ENCODE measurements around the gene TMEM95. TPM values are rescaled to one million over a fixed set of nuclear protein-coding genes. Genes with fewer than 3 reads are reported as not detected.

The TMEM95 gene
- total RNA-seq, 2 donors from 2014 or later, result not detected

DNA sequence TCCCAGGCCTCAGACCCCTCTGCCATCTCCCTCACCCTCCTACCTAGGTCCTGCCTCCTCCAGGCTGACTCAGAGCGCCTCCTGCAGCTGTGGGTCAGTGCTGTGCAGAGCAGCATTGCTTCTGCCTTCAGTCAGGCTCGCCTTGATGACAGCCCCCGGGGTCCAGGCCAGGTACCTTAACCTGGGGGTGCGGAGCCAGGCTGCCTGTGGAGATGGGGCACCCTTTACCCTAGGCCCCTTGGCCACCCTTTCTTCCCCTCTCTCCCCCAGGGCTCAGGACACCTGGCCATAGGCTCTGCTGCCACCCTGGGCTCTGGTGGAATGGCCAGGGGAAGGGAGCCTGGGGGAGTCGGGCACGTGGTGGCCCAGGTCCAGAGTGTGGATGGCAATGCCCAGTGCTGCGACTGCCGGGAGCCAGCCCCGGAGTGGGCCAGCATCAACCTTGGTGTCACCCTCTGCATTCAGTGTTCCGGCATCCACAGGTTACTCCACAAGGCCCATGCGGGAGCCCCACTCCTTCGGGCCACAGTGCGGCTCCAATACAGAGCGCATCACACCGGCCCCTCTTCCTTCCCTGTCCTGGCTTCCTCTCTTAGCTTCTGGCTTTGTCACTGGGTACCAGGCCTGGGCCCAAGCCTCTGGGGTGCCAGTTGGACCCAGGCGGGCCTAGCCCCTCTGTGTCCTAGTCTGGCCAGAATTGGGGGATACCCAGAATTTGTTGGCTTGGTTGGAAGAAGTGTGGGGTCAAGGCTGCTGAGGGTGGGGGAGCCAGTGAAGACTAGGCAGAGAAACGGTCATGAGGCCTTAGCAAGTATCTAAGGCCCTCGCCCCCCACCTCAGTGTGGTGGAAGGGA is 8.0 kb upstream of the TMEM95 start:
- H3K9me3 Mint-ChIP-seq, result no peaks in the 10 kb centered on the region
- DNase-seq (ENCODE audit: low spot score) (no peak), ATAC-seq (no peak)
- H3K27ac Mint-ChIP-seq, result no peak overlapping the region
- H3K27me3 Mint-ChIP-seq, result no peaks in the 10 kb centered on the region
- no peak overlapping the region for H3K4me3 Mint-ChIP-seq
- peaks cover 10 to 18% of the 10 kb centered on the region in 2 donors for H3K4me1 Mint-ChIP-seq (ENCODE audit: low read depth in 2 of 2)
- H3K36me3 Mint-ChIP-seq, result peaks cover 5% of the 10 kb centered on the region

DNA sequence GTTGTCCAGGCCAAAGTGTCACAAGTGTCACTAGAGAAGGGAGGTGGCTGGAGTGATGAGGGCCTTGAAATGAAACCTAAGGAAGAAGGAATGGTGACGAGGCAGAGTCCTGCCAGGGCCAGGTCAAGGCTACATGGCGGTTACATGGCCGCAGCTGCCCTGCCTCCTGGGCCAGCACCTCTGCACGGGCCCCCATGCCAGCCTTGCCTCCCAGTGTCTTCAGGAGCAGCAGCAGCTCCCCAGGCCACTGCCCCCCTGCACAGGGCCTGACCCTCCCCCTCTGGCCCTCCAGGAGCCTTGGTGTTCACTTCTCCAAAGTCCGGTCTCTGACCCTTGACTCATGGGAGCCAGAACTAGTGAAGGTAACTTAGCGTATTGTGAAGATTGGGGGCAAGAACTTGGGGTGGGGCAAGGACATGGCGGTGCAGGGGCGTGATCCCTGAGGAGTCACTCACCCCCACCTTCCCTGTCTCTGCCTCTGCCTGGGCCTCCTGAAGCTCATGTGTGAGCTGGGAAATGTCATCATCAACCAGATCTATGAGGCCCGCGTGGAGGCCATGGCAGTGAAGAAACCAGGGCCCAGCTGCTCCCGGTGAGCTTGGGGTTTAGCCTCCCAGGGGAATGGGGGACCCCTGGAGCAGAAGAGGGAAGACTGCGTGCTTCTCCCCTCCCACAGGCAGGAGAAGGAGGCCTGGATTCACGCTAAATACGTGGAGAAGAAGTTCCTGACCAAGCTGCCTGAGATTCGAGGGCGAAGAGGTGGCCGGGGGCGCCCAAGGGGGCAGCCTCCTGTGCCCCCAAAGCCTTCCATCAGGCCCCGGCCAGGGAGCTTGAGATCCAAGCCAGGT is 7.1 kb upstream of the TMEM95 start:
- Mint-ChIP-seq H3K4me1 (ENCODE audit: low read depth in 2 of 2) (peaks cover 16 to 25% of the 10 kb centered on the region in 2 donors), H3K9me3 (no peaks in the 10 kb centered on the region), H3K27me3 (no peaks in the 10 kb centered on the region), H3K4me3 (no peak overlapping the region), H3K27ac (no peak overlapping the region), H3K36me3 (peaks cover 5% of the 10 kb centered on the region)
- ATAC-seq, result no peak
- no peak for DNase-seq (ENCODE audit: low spot score)

DNA sequence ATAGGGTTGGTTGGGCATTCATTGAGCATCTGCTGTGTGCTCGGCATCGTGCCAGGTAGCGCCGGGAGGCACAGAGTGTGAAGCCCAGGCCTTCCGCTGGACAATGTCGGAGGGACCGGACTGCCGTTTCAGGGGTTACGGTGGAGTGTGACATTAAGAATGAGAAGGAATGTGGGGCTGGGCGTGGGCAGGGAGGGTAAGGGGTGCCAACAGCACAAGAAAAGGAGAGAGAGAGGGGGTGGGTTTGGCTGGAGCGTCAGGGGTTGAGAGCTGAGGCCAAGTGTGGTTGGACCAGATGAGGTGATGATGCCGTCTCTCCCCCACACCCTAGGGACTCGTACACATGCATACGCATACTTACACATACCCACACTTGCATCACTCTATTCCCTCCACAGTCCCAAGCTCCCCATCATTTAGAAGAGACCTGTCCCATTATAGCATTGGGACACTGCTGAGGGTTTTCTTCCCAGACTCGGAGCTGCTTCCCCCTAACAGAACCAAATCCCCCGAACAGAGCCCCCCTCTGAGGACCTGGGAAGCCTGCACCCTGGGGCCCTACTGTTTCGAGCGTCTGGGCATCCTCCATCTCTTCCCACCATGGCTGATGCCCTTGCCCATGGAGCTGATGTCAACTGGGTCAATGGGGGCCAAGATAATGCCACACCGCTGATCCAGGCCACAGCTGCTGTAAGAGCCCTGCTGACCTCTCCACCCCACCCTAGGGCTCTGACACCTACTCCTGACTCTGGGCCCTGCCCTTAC is 6.3 kb upstream of the TMEM95 start:
- Mint-ChIP-seq H3K36me3 (peaks cover 5% of the 10 kb centered on the region), H3K4me1 (ENCODE audit: low read depth in 2 of 2) (peaks cover 18 to 26% of the 10 kb centered on the region in 2 donors), H3K27ac (peak overlapping the region in 1 of 2 donors; percentile 57), H3K27me3 (no peaks in the 10 kb centered on the region), H3K9me3 (no peaks in the 10 kb centered on the region), H3K4me3 (no peak overlapping the region)
- no peak for ATAC-seq
- DNase-seq (ENCODE audit: low spot score), result no peak

DNA sequence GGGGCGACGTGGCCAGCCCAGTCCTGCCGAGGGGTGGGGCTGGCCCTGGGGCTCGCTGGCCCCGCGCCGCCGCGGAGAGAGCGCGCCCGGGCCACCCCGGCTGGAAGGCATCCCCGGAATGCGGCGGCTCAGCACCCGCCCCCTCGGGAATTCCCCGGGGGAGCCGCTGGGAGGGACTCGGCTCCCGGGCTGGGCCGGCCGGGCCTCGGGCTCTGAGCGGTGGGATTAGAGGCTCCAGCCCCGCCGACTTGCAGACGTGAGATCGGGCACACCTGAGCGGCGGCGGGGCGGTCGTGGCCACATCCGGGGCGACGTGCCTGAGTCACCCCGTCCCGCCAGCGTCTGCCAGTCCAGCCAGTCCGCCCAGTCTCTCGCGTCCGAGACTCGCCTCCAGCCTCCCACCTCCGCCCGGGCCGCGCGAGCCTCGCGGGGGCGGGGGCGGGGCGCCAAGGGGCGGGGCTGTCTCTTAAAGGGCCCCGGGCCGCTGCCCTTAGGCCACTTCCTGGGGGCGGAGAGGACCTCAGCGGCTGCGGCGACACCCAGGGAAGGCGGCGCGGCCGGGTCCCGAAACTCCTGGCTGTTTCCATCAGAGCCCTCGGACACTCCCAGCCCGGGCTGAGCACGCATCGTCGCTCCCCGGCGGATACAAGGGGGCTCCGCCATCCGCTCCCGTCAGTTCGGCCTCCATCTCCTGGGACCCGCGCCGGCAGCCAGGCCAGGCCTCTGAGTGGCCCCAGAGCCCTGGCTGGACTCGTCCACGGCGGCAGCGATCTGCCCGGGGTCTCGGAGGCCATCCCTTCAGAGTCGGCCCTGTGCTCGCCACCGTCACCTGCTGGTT is 3.1 kb upstream of the TMEM95 start, which contains the start of gene KCTD11:
KCTD11 (plus strand) TSS at position 498 of the 838 bp plus-strand sequence.
- ATAC-seq (peak; percentile 91 to 93), DNase-seq (ENCODE audit: low spot score) (peak; percentile 94)
- Mint-ChIP-seq H3K9me3 (no peaks in the 10 kb centered on the region), H3K27ac (peak within 1 kb of the TSS; percentile 84 to 91), H3K36me3 (no peaks in the 10 kb centered on the region), H3K4me1 (ENCODE audit: low read depth in 2 of 2) (peaks cover 17 to 41% of the 10 kb centered on the region in 2 donors), H3K27me3 (no peaks in the 10 kb centered on the region), H3K4me3 (peak within 1 kb of the TSS; percentile 95)

DNA sequence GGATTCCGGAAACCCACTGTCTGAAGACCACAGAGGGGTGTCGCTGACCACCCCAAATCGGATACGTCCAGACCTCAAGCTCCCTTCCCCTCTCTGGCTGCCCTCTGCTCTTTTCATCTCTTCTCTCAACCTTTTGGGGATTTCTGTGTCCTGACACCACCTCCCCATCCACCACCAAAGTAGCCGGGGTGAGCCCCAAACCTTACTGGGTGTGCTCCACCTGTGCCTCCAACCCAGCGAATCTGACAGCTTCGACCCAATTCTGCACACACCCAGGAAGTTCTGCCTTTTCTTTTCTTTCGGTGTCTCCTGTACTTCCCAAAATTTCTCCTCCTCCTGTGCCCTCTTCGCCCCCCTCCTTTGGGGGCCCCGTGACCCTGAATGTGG is 2.5 kb upstream of the TMEM95 start:
- DNase-seq (ENCODE audit: low spot score) (no peak), ATAC-seq (no peak)
- Mint-ChIP-seq H3K27me3 (no peaks in the 10 kb centered on the region), H3K36me3 (no peaks in the 10 kb centered on the region), H3K27ac (peak overlapping the region; percentile 84 to 91), H3K4me3 (peak overlapping the region; percentile 95), H3K9me3 (no peaks in the 10 kb centered on the region), H3K4me1 (ENCODE audit: low read depth in 2 of 2) (peaks cover 17 to 41% of the 10 kb centered on the region in 2 donors)

DNA sequence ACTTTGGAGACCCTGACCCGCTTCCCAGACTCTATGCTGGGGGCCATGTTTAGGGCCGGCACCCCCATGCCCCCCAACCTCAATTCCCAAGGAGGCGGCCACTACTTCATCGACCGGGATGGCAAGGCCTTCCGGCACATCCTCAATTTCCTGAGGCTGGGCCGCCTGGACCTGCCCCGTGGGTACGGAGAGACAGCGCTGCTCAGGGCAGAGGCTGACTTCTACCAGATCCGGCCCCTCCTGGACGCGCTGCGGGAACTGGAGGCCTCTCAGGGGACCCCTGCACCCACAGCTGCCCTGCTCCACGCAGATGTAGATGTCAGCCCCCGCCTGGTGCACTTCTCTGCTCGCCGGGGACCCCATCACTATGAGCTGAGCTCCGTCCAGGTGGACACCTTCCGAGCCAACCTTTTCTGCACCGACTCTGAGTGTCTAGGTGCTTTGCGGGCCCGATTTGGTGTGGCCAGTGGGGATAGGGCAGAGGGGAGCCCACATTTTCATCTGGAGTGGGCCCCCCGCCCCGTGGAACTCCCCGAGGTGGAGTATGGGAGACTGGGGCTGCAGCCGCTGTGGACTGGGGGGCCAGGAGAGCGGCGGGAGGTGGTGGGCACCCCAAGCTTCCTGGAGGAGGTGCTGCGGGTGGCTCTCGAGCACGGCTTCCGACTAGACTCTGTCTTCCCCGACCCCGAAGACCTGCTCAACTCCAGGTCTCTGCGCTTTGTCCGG is 1.9 kb upstream of the TMEM95 start:
- Mint-ChIP-seq H3K27ac (peak overlapping the region; percentile 84 to 91), H3K9me3 (no peaks in the 10 kb centered on the region), H3K36me3 (no peaks in the 10 kb centered on the region), H3K4me1 (ENCODE audit: low read depth in 2 of 2) (peaks cover 17 to 41% of the 10 kb centered on the region in 2 donors), H3K27me3 (no peaks in the 10 kb centered on the region), H3K4me3 (peak overlapping the region; percentile 95)
- no peak for DNase-seq (ENCODE audit: low spot score)
- ATAC-seq, result no peak

DNA sequence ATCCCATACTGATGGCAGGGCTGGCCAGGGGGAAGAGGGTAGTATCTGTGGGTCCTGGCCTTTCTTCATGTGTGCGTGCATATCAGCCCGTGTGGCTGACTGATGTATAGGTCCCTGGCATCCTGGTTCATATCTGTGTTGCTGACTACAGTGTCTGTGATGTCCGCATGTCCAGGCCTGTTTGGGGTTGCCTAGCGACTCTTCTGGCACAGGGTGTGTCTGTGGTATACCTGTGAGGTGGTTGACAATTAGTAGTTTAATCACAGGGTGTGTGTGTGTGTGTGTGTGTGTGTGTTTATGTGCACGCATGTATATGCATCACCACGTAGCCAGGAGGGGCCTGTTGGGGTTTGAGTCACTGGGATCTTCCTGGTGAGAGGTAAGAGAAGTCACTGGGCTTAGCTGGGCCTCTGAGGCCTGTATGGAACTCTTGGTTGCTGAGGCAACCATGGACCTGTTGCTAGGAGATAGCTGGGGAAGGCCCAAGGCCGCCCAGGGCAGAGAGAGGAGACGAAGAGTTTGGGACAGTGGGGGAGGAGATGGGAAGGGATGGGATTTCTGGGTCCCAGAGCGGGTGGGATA is 603 bp upstream of the TMEM95 start:
- H3K4me1 Mint-ChIP-seq (ENCODE audit: low read depth in 2 of 2), result peaks cover 17 to 32% of the 10 kb centered on the region in 2 donors
- H3K27ac Mint-ChIP-seq, result peak overlapping the region; percentile 41 to 58
- no peaks in the 10 kb centered on the region for H3K36me3 Mint-ChIP-seq
- no peak overlapping the region for H3K4me3 Mint-ChIP-seq
- H3K9me3 Mint-ChIP-seq, result no peaks in the 10 kb centered on the region
- no peak for DNase-seq (ENCODE audit: low spot score)
- no peaks in the 10 kb centered on the region for H3K27me3 Mint-ChIP-seq
- ATAC-seq, result no peak

DNA sequence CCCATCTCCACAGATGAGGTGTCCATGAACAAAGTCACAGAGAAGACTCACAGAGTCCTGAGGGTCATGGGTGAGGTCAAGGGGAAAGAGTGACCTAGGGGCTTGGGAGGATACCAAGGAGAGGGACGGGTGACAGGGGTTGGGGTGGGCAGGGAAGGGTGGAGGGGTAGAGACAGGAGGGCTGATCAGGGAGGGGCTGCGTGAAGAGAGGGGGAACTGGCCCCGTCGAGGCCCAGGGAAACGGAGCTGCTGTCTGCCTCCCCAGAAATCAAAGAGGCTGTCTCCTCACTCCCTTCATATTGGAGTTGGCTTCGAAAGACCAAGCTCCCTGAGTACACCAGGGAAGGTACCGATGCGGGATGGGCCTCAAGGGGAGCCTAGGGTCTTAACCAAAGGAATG is 617 bp downstream of the TMEM95 start:
- no peak overlapping the region for H3K4me3 Mint-ChIP-seq
- H3K27me3 Mint-ChIP-seq, result no peaks in the 10 kb centered on the region
- H3K9me3 Mint-ChIP-seq, result no peaks in the 10 kb centered on the region
- H3K36me3 Mint-ChIP-seq, result no peaks in the 10 kb centered on the region
- H3K4me1 Mint-ChIP-seq (ENCODE audit: low read depth in 2 of 2), result peaks cover 17 to 30% of the 10 kb centered on the region in 2 donors
- DNase-seq (ENCODE audit: low spot score) (no peak), ATAC-seq (no peak)
- H3K27ac Mint-ChIP-seq, result no peak overlapping the region

DNA sequence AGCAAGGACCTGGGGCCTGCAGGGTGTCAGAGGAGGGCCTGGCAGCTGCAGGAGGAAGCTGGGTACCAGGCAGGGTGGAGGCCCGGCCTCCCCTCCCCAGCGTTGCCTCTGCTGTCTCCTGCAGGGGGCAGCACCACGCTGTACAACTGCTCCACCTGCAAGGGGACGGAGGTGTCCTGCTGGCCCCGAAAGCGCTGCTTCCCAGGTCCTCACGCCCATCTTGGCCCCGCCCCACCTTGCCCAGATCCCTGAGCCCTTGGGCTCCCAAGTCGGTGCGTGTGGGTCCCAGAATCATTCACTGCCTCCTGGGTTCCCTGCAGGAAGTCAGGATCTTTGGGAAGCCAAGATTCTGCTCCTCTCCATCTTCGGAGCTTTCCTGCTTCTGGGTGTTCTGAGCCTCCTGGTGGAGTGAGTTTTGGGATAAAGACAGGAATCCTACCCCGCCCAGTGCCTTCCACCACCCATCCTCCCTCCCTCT is 1.2 kb downstream of the TMEM95 start:
- Mint-ChIP-seq H3K4me3 (no peak overlapping the region), H3K27me3 (no peaks in the 10 kb centered on the region), H3K27ac (no peak overlapping the region), H3K9me3 (no peaks in the 10 kb centered on the region), H3K36me3 (no peaks in the 10 kb centered on the region), H3K4me1 (ENCODE audit: low read depth in 2 of 2) (peaks cover 17 to 27% of the 10 kb centered on the region in 2 donors)
- ATAC-seq, result peak; percentile 54 to 66
- peak; percentile 88 for DNase-seq (ENCODE audit: low spot score)

DNA sequence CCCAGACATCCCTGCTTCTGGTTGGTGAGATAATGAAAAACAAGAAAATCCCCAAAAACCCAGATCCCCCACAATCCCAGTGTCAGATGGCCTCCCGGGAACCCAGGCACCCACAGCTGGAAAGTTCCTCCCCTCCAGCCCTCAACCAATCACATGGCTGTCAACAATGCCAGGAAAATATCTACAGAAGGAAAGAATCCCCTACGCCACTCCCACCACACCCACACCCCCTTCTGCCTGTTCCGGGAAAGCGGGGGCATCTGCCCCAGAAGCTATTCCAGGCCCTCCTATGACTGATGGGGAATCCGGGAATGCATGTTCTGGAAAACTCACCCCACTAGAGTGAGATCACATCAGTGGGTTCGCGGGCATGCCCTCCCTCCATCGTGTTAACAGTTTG is 1.8 kb downstream of the TMEM95 start:
- H3K9me3 Mint-ChIP-seq, result no peaks in the 10 kb centered on the region
- DNase-seq (ENCODE audit: low spot score) (no peak), ATAC-seq (no peak)
- H3K36me3 Mint-ChIP-seq, result no peaks in the 10 kb centered on the region
- peaks cover 17 to 24% of the 10 kb centered on the region in 2 donors for H3K4me1 Mint-ChIP-seq (ENCODE audit: low read depth in 2 of 2)
- H3K4me3 Mint-ChIP-seq, result no peak overlapping the region
- no peak overlapping the region for H3K27ac Mint-ChIP-seq
- no peaks in the 10 kb centered on the region for H3K27me3 Mint-ChIP-seq

DNA sequence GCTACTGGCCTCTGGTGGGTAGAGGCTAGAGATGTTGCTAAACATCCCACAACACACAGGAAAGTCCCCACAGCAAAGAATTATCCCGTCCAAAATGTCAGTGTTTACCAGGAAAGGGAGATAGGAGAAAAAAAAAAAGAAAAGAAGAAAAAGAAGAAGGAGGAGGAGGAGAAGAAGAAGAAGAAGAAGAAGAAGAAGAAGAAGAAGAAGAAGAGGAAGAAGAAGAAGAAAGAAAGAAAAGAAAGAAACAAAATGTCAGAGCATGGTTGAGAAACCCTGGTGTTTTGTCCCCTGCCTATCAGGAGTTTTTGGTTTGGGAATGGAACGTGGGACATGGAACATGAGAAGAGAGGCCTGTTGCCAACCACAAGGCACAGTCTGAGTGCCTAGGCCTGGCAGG is 2.4 kb downstream of the TMEM95 start:
- H3K9me3 Mint-ChIP-seq, result no peaks in the 10 kb centered on the region
- DNase-seq (ENCODE audit: low spot score) (no peak), ATAC-seq (no peak)
- H3K27ac Mint-ChIP-seq, result no peak overlapping the region
- H3K4me3 Mint-ChIP-seq, result no peak overlapping the region
- H3K36me3 Mint-ChIP-seq, result no peaks in the 10 kb centered on the region
- no peaks in the 10 kb centered on the region for H3K27me3 Mint-ChIP-seq
- H3K4me1 Mint-ChIP-seq (ENCODE audit: low read depth in 2 of 2), result peaks cover 15 to 22% of the 10 kb centered on the region in 2 donors

DNA sequence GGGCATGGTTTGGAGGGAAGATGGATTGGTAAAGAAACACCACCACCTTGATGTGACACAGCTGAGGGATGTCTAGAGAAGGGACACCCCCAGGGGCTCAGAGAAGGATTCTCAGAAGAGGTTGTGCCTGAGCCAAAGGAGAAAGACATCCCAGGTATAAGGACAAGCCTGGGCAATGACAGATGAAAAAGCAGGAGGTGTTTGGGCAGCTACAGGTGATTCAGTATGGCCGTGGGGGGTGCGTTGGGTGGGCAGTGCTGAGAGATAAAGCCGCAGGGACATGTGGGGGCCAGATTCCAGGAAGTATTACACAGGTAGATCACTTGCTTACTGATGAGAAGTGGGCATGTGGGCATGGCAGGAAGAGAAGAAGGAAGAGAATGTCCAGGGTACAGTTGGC is 7.0 kb downstream of the TMEM95 start:
- Mint-ChIP-seq H3K9me3 (no peaks in the 10 kb centered on the region), H3K36me3 (no peaks in the 10 kb centered on the region), H3K4me1 (ENCODE audit: low read depth in 2 of 2) (no peaks in the 10 kb centered on the region), H3K27ac (no peak overlapping the region), H3K4me3 (no peak overlapping the region), H3K27me3 (no peaks in the 10 kb centered on the region)
- DNase-seq (ENCODE audit: low spot score), result no peak
- no peak for ATAC-seq
